NB4 (cell line): Measurements from ENCODE around the gene LRCH1.

Experiments
- CTCF ChIP-seq: IDR thresholded peaks from one replicate; pipeline ENCODE4 v1.5.1; 2012; ENCODE audit warnings: low read depth, low read length
- MAX ChIP-seq: IDR thresholded peaks from 2 replicates; pipeline ENCODE4 v1.6.1; 2011; ENCODE audit warnings: low read depth, low read length
- POLR2A ChIP-seq: IDR thresholded peaks from 2 replicates; pipeline ENCODE4 v1.6.1; 2011; ENCODE audit warnings: mild to moderate bottlenecking; ENCODE audit not compliant: insufficient read length; ENCODE audit errors: extremely low read depth

GRCh38 chr13:46522748-46523030, 30.3 kb upstream of the LRCH1 start:
- TF ChIP-seq CTCF (no peak), POLR2A (no peak), MAX (no peak)
